Common myeloid progenitor, CD34-positive (primary cell): ENCODE measurements around the gene CCDC28A.

ENCODE experiments used
- CTCF ChIA-PET: fragments of 350-600 bp; sonication (Branson Sonifier 250); formaldehyde crosslinking; loops from one replicate; lab custom pipeline; 2021; ENCODE audit warnings: antibody characterized with exemption; lab: Charles Lee
- POLR2A ChIA-PET: fragments of 350-600 bp; sonication (Branson Sonifier 250); formaldehyde crosslinking; loops from one replicate; lab custom pipeline; 2021; ENCODE audit warnings: antibody characterized with exemption; lab: Charles Lee
- DNase-seq, 3 donors: peaks; one replicate each; pipeline versions ENCODE4 v3.0.0 to v3.0.0-alpha.2; 2013
- H3K27ac ChIP-seq, 2 experiments: 1 replicate in 1 of 2; 2 replicates in 1 of 2; pipeline ENCODE4 v1.7.0; 2013; ENCODE audit warnings: inconsistent platforms in 2 of 2, low read length in 2 of 2, mild to moderate bottlenecking in 2 of 2, low read depth in 1 of 2, moderate library complexity in 1 of 2; ENCODE audit not compliant: severe bottlenecking in 2 of 2, insufficient read depth in 1 of 2, poor library complexity in 1 of 2
- H3K27me3 ChIP-seq, 5 experiments: replicated peaks in 2 of 5; 1 replicate in 3 of 5; 2 replicates in 2 of 5; pipeline versions ENCODE4 v1.6.1 to v1.7.0; 2013; ENCODE audit warnings: low read length in 4 of 5, mild to moderate bottlenecking in 2 of 5, moderate library complexity in 2 of 5, inconsistent platforms in 1 of 5; ENCODE audit not compliant: insufficient read depth in 5 of 5, control insufficient read depth in 4 of 5
- H3K36me3 ChIP-seq, 4 experiments: 1 replicate in 2 of 4; 2 replicates in 2 of 4; pipeline versions ENCODE4 v1.6.1 to v1.7.0; 2013; ENCODE audit warnings: low read length in 3 of 4, control low read depth in 1 of 4, mild to moderate bottlenecking in 1 of 4; ENCODE audit not compliant: control insufficient read depth in 4 of 4, insufficient read depth in 4 of 4
- H3K4me1 ChIP-seq, 4 experiments: 1 replicate in 3 of 4; 2 replicates in 1 of 4; pipeline versions ENCODE4 v1.6.1 to v1.7.1; 2013; ENCODE audit warnings: low read length in 3 of 4, mild to moderate bottlenecking in 3 of 4, control low read depth in 1 of 4, inconsistent platforms in 1 of 4, moderate library complexity in 1 of 4; ENCODE audit not compliant: control insufficient read depth in 4 of 4, insufficient read depth in 4 of 4; ENCODE audit errors: control extremely low read depth in 1 of 4
- H3K4me3 ChIP-seq, 7 experiments: 1 replicate in 4 of 7; 2 replicates in 3 of 7; pipeline versions ENCODE4 v1.5.1 to v1.7.0; 2013; ENCODE audit warnings: mild to moderate bottlenecking in 7 of 7, low read length in 6 of 7, moderate library complexity in 6 of 7, inconsistent platforms in 2 of 7, low read depth in 2 of 7, control low read depth in 1 of 7; ENCODE audit not compliant: insufficient read depth in 4 of 7, control insufficient read depth in 1 of 7; ENCODE audit errors: extremely low read depth in 1 of 7
- H3K9me3 ChIP-seq, 5 experiments: 1 replicate in 4 of 5; 2 replicates in 1 of 5; pipeline versions ENCODE4 v1.6.1 to v1.7.1; 2013; ENCODE audit warnings: low read length in 4 of 5, mild to moderate bottlenecking in 2 of 5, inconsistent platforms in 1 of 5, low read depth in 1 of 5, moderate library complexity in 1 of 5; ENCODE audit not compliant: control insufficient read depth in 4 of 5, insufficient read depth in 2 of 5; ENCODE audit errors: control extremely low read depth in 1 of 5
- WGBS: methylation state at CpG from one replicate; pipeline ENCODE4 v1.1.5; 2013; ENCODE audit not compliant: insufficient coverage; 5-methylcytosine and 5-hydroxymethylcytosine counted together

CCDC28A gene

GRCh38 chr6:138772596-138773176 lies 883 bp upstream of the CCDC28A start:
- ChIA-PET POLR2A (no interaction called here), CTCF (interaction anchor here (1.3 to 1.6 kb wide), 3 partner anchors 9 to 183 kb away, joined by 3 to 5 read pairs (median 3); no protein-coding TSS in a partner anchor)
- H3K4me1 ChIP-seq: peaks cover 15 to 38% (median 30%) of the 10 kb centered on the region in 4 experiments
- peaks cover 3 to 14% (median 5%) of the 10 kb centered on the region in 4 experiments for H3K36me3 ChIP-seq
- WGBS: no CpG with 5 or more reads among the region's 8 CpGs
- peak overlapping the region in 6 of 7 experiments; percentile 94 to 99 (median 96) for H3K4me3 ChIP-seq
- peak in 1 of 3 donors; percentile 27 for DNase-seq
- no peaks in the 10 kb centered on the region for H3K27me3 ChIP-seq
- H3K27ac ChIP-seq: peak overlapping the region; percentile 94 to 98
- H3K9me3 ChIP-seq: no peaks in the 10 kb centered on the region

DNA sequence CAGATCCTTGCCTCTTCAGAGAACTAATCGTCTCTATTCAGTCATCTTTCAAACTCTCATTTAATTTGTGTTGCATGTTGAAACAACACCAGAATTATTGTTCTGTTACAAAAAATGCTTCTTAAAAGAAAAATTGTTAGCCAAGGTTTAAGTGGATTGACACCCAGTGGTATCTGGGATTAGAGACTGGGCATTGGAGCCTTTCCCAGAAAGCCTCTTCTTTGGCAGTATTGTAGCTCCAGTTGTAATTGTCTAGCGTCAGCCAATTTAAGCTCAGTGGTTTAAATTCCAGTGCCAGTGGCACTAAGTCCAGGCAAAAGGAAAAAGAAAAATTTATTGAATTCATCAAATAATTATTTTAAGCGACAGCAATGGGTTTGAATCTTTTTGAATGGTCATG lies 801 bp downstream of the CCDC28A start:
- peak overlapping the region in 6 of 7 experiments; percentile 94 to 99 (median 96) for H3K4me3 ChIP-seq
- no peaks in the 10 kb centered on the region for H3K27me3 ChIP-seq
- CTCF ChIA-PET: interaction anchor here (1.0 kb wide), 1 partner anchor 39 kb away, joined by 3 read pairs; no protein-coding TSS in a partner anchor
- no CpG with 5 or more reads among the region's 3 CpGs for WGBS
- no peaks in the 10 kb centered on the region for H3K9me3 ChIP-seq
- peaks cover 8 to 24% (median 19%) of the 10 kb centered on the region in 4 experiments for H3K4me1 ChIP-seq
- peak overlapping the region; percentile 94 to 98 for H3K27ac ChIP-seq
- peaks cover 3 to 21% (median 9%) of the 10 kb centered on the region in 4 experiments for H3K36me3 ChIP-seq
- POLR2A ChIA-PET: no interaction called here
- DNase-seq: no peak

DNA sequence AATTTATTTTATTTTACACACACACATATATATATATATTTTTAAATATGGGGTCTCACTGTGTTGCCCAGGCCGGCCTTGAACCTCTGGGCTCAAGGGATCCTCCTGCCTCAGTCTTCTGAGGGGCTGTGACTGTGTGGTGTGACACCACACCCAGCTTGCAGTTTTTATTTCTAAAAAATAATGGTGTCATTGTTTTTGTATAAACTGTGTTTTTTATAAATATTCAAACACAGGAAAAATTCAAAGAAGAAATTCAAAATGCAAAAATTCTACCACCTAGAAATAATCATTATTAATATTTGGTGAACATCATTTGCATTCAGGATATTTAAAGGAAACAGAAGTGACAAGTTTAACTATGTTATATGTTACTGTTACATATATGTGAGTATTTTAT lies 3.1 kb downstream of the CCDC28A start:
- POLR2A ChIA-PET: no interaction called here
- Histone ChIP-seq H3K27me3 (no peaks in the 10 kb centered on the region), H3K4me1 (peaks cover 8 to 18% (median 14%) of the 10 kb centered on the region in 4 experiments), H3K36me3 (peaks cover 10 to 38% (median 14%) of the 10 kb centered on the region in 4 experiments), H3K9me3 (no peaks in the 10 kb centered on the region), H3K4me3 (no peak overlapping the region), H3K27ac (no peak overlapping the region)
- WGBS: no CpG with 5 or more reads among the region's 1 CpG
- CTCF ChIA-PET: no interaction called here
- no peak for DNase-seq

GRCh38 chr6:138778331-138778730 lies 4.8 kb downstream of the CCDC28A start:
- CTCF ChIA-PET: no interaction called here
- POLR2A ChIA-PET: no interaction called here
- H3K4me3 ChIP-seq: no peak overlapping the region
- DNase-seq: no peak
- H3K27me3 ChIP-seq: no peaks in the 10 kb centered on the region
- H3K36me3 ChIP-seq: peaks cover 12 to 52% (median 18%) of the 10 kb centered on the region in 4 experiments
- H3K9me3 ChIP-seq: no peaks in the 10 kb centered on the region
- peaks cover 4 to 9% (median 9%) of the 10 kb centered on the region in 4 experiments for H3K4me1 ChIP-seq
- 100% methylated on average over 2 of the region's 6 CpGs for WGBS
- H3K27ac ChIP-seq: no peak overlapping the region

- Histone ChIP-seq H3K4me1 (peaks cover 0 to 4% (median 0%) of the 10 kb centered on the region in 4 experiments), H3K27ac (no peak overlapping the region), H3K4me3 (no peak overlapping the region), H3K36me3 (peaks cover 13 to 69% (median 21%) of the 10 kb centered on the region in 4 experiments), H3K27me3 (no peaks in the 10 kb centered on the region), H3K9me3 (no peaks in the 10 kb centered on the region)
- ChIA-PET CTCF (interaction anchor here (0.7 to 1.2 kb wide), 2 partner anchors 9 to 26 kb away, joined by 3 read pairs; partner anchors contain the start of gene CCDC28A), POLR2A (interaction anchor here (0.8 kb wide), 1 partner anchor 34 kb away, joined by 4 read pairs; no protein-coding TSS in a partner anchor)
- WGBS: 100% methylated on average over 2 of the region's 4 CpGs
- DNase-seq: no peak
These were observed 8.7 kb downstream of the CCDC28A start for GRCh38 chr6:138782243-138782642.

DNA sequence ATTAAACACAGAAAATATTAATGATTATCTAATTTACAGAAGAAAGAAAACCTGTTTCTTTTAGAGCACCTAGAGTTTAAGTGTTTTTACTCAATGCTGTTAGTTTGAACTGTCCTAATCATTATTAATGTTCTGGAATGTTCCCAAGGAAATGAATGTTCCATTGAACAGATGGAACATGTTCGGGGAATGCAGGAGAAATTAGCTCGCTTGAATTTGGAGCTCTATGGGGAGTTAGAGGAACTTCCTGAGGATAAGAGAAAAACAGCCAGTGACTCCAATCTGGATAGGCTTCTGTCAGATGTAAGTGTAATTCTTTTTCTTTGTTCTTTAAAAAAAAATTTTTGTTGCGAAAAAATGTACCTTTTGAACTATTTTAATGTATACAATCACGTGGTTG lies 11.5 kb downstream of the CCDC28A start:
- ChIA-PET POLR2A (no interaction called here), CTCF (no interaction called here)
- no peak overlapping the region for H3K27ac ChIP-seq
- no peak overlapping the region for H3K4me3 ChIP-seq
- H3K4me1 ChIP-seq: peaks cover 0 to 5% (median 0%) of the 10 kb centered on the region in 4 experiments
- no peak for DNase-seq
- no peaks in the 10 kb centered on the region for H3K9me3 ChIP-seq
- no peaks in the 10 kb centered on the region for H3K27me3 ChIP-seq
- peaks cover 14 to 69% (median 18%) of the 10 kb centered on the region in 4 experiments for H3K36me3 ChIP-seq
- 96% methylated on average over 3 of the region's 4 CpGs for WGBS

GRCh38 chr6:138785980-138786379 lies 12.4 kb downstream of the CCDC28A start:
- Histone ChIP-seq H3K36me3 (peaks cover 11 to 67% (median 19%) of the 10 kb centered on the region in 4 experiments), H3K4me1 (peaks cover 0 to 5% (median 0%) of the 10 kb centered on the region in 4 experiments), H3K9me3 (no peaks in the 10 kb centered on the region), H3K4me3 (no peak overlapping the region), H3K27ac (no peak overlapping the region), H3K27me3 (no peaks in the 10 kb centered on the region)
- DNase-seq: no peak
- WGBS: 97% methylated on average over 3 of the region's 3 CpGs
- ChIA-PET POLR2A (no interaction called here), CTCF (no interaction called here)
